ENCODE measurements around the gene AK2.

DNA sequence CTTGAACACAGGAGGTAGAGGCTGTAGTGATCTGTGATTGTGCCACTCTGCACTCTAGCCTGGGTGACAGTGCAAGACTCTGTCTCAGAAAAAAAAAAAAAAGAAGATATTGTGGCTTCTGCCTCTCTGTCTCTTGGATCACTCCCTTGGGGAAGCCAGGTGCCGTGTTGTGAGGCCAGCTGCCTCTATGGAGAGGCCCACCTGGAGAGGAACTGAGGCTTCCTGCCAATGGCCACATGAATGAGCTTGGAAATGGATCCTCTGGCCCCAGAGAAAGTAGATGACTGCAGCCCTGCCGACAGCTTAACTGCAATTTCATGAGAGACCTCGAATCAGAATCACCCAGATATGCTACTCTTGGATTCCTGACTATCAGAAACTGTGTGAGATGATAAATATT lies 19.7 kb upstream of the AK2 start:
- TF ChIP-seq, protein P1, sequence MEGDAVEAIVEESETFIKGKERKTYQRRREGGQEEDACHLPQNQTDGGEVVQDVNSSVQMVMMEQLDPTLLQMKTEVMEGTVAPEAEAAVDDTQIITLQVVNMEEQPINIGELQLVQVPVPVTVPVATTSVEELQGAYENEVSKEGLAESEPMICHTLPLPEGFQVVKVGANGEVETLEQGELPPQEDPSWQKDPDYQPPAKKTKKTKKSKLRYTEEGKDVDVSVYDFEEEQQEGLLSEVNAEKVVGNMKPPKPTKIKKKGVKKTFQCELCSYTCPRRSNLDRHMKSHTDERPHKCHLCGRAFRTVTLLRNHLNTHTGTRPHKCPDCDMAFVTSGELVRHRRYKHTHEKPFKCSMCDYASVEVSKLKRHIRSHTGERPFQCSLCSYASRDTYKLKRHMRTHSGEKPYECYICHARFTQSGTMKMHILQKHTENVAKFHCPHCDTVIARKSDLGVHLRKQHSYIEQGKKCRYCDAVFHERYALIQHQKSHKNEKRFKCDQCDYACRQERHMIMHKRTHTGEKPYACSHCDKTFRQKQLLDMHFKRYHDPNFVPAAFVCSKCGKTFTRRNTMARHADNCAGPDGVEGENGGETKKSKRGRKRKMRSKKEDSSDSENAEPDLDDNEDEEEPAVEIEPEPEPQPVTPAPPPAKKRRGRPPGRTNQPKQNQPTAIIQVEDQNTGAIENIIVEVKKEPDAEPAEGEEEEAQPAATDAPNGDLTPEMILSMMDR (IDR thresholded peaks at IDR 0.05; ENCODE audit: low read length) = no peak
- no peak for TF ChIP-seq EZH2 (optimal IDR thresholded peaks at IDR 0.05; ENCODE audit: low read depth, low read length)

All from MM.1S (cell line).